Inferior parietal cortex (tissue), 1 donor: ENCODE measurements around the gene HID1.
A peak's percentile ranks its signal among the peaks of the same experiment; 100 is the strongest.
"Not testable (repeated sequence)": the region's sequence is repeated elsewhere in the genome, so short reads cannot be mapped to it uniquely, and the experiment has no call there.

Experiments used
- DNase-seq: peaks from one replicate; pipeline ENCODE4 v3.0.0-alpha.2; 2016; ENCODE audit errors: extremely low spot score

The HID1 gene, protein sequence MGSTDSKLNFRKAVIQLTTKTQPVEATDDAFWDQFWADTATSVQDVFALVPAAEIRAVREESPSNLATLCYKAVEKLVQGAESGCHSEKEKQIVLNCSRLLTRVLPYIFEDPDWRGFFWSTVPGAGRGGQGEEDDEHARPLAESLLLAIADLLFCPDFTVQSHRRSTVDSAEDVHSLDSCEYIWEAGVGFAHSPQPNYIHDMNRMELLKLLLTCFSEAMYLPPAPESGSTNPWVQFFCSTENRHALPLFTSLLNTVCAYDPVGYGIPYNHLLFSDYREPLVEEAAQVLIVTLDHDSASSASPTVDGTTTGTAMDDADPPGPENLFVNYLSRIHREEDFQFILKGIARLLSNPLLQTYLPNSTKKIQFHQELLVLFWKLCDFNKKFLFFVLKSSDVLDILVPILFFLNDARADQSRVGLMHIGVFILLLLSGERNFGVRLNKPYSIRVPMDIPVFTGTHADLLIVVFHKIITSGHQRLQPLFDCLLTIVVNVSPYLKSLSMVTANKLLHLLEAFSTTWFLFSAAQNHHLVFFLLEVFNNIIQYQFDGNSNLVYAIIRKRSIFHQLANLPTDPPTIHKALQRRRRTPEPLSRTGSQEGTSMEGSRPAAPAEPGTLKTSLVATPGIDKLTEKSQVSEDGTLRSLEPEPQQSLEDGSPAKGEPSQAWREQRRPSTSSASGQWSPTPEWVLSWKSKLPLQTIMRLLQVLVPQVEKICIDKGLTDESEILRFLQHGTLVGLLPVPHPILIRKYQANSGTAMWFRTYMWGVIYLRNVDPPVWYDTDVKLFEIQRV

DNA sequence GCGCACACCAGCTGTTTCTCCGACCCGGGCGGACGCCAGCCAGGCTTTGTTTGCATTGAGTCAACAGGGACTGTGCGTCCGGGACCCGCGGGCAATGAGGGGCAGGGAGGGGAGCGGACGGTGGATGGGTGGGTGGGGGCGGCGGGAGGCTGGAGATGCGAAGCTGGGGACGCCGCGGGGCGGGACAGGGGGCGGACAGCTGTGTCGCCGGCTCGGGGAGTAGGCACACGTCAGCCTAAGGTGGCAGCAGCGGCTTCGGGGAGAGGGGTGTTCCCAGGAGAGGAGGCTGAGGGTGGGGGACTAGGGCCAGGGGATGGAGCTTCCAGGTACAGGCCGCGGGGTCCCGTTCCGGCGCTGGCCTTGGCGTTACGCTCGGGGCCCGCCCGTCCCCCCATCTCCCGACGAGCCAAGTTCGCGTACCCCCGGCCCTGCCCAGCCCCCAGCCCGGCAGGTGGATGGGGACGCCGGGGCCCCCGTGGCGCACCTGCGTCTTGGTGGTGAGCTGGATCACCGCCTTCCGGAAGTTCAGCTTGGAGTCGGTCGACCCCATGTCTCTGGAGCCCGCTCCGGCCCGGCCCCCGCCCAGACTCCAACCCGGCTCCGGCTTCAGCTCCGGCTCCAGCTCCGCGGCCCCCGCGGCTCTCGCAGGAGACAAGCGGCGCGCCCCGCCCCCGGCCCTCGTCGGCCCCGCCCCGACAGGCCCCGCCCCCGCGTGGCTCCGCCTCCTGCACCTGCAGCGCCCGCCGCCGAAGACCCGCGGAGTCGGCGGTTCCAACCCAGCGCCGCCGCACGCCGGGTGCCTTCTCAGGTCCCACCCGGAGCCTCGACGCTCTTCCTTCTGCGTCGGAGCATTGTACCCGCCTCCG is at the start of gene HID1:
Gene HID1, minus strand, starts transcription at position 653 of the 866 bp plus-strand sequence. Its CDS starts 103 bp downstream, at position 550.
- DNase-seq = peak; percentile 53

DNA sequence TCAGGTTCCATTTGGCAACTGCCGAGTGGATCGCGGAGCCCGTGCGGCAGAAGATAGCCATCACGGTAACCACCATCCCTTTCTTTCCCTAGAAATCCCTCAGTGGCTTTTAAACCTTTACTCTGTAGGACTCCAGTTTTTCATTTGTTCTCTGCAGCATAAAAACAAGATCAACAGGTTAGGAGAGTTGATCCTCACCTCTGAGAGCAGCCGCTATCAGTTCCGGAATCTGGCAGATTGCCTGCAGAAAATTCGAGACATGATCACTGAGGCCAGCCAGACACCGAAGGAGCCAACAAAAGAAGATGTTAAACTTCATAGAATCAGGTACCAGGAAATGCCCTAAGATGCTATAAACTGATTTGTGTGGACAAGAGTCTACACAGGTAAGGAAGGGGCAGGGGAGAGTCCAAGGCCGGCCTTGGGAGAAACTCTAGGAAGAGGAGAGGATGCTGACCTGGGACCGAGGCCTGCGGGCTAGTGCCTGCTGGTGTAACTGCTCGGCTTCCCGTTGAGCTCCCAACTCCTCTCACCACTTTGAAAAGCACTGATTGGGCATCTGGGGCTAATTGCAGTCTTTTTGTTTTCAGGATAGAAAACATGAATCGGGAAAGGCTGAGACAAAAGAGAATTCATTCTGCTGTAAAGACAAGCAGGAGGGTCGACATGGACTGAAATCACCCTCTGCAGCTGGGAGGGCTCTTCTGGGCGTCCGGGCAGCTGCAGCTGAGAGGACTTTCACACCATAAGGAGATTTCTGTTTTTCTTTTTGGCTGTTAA is 48.0 kb upstream of the HID1 start:
- DNase-seq = peak; percentile 54

- DNase-seq = no peak
Observed at GRCh38 chr17:75019710-75020109, 47.2 kb upstream of the HID1 start.

DNA sequence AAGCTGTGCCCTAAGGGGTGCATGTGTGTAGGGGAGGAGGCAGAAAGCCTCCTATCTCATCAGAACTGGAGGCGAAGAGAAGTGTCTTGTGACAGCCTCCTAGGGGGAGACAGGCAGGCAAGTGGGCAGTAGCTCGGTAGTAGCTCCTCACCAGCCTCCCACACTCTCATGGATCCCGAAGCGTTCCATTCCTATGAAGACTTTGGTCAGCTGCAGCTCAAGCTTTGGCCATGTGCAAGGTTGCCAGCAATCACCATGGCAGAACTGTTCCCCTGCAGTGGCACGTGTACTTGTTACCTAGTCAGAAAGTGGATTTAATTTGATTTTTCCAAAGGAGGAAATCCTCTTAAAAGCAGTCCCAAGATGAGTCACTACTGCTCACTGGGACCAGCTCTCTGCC is 46.6 kb upstream of the HID1 start:
- DNase-seq = peak; percentile 29

DNA sequence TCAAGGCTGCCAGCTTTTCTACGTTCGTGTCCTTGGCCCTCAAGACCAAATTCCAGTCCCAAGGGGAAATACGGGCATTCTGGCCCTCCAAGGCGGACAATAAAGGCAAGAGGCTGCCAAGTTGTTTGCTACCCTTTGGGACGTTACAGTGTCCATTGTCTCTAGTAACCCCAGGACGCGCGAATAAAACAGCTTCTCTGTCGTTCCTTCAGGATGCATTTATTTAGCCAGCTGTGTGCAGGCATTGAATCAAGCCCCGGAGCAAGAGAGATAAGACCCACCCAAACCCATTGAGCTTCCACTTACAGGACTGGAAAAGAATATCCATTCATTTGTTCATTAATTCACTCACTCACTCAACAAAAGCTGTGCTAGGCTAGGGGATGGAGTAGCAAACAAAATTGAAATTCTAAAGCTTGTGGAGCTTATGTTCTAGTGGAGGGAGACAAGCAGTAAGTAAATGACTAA is 40.6 kb upstream of the HID1 start:
- DNase-seq = no peak

DNA sequence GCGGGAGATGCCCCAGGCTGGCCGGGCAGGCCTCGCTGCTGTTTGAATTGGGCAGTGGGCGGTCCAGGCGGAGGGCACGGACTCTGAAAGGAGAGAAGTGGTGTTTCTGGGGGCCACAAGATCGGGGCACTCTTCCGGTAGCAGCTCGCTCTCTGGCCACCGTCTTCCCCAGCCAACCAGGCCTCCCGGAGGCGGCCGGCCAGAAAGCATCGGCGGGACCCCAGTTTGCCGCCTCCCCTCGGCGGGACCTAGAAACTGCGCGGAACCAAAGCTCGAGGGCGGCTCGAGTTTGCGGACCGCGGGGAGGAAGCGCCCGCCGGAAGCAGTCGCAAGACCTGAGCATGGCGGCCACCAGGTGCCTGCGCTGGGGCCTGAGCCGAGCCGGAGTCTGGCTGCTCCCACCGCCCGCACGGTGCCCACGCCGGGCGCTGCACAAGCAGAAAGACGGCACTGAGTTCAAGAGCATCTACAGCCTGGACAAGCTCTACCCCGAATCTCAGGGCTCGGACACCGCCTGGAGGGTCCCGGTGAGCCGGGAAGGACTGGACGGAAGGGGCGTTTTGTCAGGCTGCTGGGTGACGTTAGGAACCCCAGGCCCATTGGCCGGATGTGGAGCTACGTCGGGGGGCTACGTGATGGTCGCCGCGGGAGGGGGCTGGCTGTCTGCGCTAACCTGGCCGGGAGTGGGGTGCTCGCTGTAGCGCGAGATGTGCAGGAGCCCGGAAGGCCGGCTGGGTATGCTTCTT is 40.0 kb upstream of the HID1 start, which contains the start of gene MRPL58:
Gene MRPL58, plus strand, starts transcription at position 325 of the 746 bp plus-strand sequence. Its CDS starts 17 bp downstream, at position 342.
- peak; percentile 85 for DNase-seq

GRCh38 chr17:75012096-75012345 is 39.5 kb upstream of the HID1 start:
- no peak for DNase-seq

DNA sequence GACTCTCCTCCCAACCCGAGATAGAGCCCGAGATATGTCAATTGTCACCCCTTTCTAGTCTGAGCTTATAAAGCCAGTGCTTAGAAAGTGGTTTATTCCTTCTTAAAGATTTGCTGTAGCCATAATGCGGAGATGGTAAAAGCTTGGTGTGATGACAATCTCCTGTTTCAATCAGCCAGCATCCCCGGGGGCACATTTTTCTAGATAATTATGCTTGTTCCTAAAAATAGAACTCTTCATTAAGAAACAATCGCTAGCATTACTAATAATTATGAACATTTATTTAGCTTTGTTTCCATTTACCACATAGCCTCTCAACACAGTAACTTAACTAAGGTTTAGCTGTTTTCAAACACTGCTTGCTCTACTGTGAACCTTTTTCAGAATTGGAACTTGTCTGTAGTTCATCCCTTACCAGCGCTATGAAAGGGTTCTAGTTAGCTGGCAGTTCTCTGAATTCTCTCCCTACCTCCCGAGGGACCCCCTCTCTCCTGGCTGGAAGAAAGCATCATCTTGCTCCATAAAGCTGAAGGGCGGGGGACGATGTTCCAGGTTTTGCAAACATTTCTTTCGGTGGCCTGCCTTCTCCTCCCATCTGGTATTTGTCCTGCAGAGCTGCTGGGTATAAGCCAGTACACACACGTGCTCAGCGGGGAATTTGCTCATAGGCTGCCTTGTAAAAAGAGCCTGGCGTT is 39.0 kb upstream of the HID1 start:
- DNase-seq = peak; percentile 74

GRCh38 chr17:75010683-75011400 is 38.3 kb upstream of the HID1 start:
- DNase-seq = peak; percentile 17

DNA sequence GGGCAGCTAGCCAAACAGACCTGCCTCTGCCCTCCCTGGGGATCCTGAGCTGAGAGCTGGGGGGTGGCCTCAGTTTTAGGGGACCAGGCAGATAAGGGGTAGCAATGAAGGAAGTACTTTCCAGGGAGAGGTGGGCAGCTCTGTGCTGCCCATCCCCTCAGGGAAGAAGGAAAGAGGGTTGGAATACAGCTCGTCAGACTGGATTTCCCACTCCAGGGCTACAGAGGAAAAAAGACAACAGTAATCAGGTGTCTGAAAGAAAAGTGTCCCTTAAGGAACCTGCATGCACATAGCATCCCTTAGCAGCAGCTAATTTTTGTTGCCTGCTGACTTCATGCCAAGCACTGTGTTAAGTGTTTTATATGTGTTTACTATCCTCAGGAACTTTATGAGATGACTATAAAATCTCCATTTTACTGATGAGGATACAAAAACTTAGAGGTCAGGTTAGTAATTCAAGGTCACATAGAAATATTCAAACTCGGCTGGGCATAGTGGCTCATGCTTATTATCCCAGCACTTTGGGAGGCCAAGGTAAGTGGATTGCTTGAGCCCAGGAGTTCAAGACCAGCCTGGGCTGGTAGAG is 36.7 kb upstream of the HID1 start:
- no peak for DNase-seq

- DNase-seq = no peak
Observed at GRCh38 chr17:75008373-75008772, 35.8 kb upstream of the HID1 start.

DNA sequence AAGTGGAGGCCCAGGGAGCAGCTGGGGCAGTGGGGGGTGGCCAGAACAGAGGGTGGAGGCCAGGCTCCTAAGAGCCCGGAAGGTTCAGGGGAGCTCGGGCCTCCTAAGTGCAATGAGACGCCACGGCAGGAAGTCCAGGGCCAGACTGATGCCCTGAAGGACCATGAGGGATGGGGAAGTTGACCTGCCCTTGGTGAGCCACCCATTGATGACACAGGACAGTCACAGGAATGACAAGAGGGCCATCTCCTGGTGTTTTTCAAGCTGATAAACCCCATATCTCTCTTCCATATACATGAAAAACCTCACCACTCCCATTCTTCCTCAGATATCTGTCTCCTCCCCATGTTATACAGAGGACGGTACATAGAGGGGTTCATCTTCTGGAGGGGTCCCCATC is 34.1 kb upstream of the HID1 start:
- no peak for DNase-seq

GRCh38 chr17:75006084-75006483 is 33.5 kb upstream of the HID1 start:
- not testable (repeated sequence) for DNase-seq

DNA sequence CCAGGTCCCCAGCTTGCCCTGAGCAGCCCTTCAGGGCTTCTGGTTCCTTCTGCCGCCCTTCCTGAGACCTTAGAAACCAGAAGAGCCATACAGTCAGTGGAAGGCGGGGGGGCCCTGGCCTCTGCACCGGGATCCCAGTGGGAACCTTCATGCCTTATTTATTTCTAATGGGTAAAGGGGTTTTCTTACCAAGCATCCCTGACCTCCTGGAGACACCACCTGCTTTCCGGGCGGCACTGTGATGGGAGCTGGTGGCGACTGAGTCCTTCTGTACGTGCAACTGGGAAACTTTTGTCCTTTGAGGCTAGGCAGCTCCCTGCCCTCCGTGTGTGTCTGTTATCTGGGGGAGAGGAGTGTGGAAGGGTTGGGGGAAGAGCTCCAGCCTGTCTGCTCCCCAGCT is 32.7 kb upstream of the HID1 start:
- DNase-seq = no peak

DNA sequence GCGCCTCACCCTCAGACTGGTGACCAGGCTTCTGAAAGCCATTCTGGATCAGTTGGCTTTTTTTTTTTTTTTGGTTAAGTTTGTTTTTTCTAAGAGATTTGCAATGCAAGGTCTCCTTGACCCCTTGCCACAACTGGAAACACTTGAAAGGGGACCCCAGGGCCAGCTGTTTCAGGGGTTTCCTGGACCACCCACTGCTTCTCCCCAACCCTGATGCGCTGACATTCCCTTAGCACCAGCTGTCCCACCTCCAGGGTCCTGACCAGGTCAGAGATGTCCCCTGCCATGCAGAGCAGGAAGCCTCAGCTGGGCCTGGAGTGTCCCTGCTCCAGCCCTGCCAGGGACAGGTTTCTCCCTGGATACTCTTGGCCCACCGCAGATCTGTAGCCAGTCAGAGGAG is 31.8 kb upstream of the HID1 start:
- no peak for DNase-seq

GRCh38 chr17:75003957-75004355 is 31.4 kb upstream of the HID1 start:
- DNase-seq = no peak

- no peak for DNase-seq
Observed at GRCh38 chr17:75003070-75003956, 30.8 kb upstream of the HID1 start.
